HG02981 (cell line): Measurements from ENCODE around the gene ZNF438.
"Not testable (repeated sequence)": the region's sequence is repeated elsewhere in the genome, so short reads cannot be mapped to it uniquely, and the experiment has no call there.

Experiments used
- ATAC-seq: cut with Tn5 transposase; IDR thresholded peaks from one replicate; pipeline ENCODE4 v1.9.1; 2021; ENCODE audit warnings: mild to moderate bottlenecking, moderate library complexity; ENCODE audit not compliant: unreplicated experiment

ZNF438 gene

DNA sequence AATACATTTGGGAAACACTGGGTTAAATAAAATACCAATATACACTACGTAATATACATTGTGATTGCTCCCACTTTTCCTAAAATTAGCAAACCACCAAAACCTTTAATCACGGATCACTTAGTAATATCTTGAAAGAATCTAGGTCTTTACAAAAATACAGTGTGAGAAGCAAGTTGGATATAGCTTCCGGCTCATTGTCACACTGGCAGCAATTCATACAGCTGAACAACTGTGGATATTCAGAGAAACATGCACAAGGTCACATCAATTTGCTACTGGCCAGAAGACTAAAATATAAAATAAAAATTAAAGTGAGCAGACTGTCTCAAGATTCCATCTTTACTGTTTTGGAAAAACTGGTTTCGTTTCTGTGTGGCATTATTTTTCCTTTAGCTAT, 69.1 kb downstream of the ZNF438 start:
- ATAC-seq: no peak

DNA sequence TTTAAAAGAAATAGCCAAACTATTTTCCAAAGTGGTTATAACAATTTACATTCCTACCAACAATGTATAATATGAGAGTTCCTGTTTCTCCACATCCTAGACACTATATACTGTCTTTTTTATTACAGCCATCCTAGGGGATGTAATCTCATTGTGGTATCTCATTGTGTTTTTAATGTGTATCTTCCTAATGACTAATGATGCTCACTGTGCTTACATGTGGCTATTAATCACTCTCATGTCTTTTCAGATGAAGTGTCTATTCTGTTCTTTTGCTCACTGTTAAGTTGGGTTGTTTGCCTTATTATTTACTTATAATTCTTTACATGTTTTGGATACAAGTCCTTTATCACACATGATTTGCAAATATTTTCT, 71.8 kb downstream of the ZNF438 start:
- no peak for ATAC-seq

GRCh38 chr10:30949218-30949617, 82.4 kb downstream of the ZNF438 start:
- not testable (repeated sequence) for ATAC-seq

- ATAC-seq: no peak
Observed at GRCh38 chr10:30944005-30944404, 87.7 kb downstream of the ZNF438 start.

GRCh38 chr10:30943451-30943850, 88.2 kb downstream of the ZNF438 start:
- ATAC-seq: no peak

GRCh38 chr10:30940256-30940655, 91.4 kb downstream of the ZNF438 start:
- ATAC-seq: no peak

DNA sequence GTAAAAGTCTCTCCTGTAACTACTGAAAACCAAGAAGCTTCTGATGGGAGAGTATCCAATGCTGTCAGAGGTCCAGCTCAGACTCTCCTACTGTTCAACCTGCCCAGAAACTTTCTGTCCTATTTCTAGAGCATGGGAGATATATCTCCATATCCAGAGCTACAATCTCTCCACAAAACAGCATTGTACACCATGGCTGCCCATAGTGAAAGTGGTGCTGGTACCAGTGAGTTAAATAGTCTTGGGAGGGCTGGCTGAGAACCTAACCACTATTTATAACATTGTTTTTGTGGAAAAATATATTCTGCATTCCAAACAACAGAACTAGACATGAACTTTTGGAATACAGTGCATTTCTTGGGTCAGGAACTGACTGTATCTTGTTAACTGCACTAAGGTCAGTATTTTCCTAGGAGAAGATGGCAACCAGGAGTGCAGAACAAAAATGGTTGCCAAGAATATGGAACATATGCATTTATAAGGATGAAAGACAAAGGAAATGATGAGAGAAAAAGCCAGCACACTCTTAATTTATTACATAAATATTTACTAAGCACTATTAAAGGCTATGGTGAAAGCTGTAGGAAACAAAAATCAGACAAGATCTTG, 91.9 kb downstream of the ZNF438 start:
- ATAC-seq: no peak

- no peak for ATAC-seq
Observed at GRCh38 chr10:30935078-30935477, 96.6 kb downstream of the ZNF438 start.

GRCh38 chr10:30931094-30931493, 100.6 kb downstream of the ZNF438 start:
- ATAC-seq: no peak

DNA sequence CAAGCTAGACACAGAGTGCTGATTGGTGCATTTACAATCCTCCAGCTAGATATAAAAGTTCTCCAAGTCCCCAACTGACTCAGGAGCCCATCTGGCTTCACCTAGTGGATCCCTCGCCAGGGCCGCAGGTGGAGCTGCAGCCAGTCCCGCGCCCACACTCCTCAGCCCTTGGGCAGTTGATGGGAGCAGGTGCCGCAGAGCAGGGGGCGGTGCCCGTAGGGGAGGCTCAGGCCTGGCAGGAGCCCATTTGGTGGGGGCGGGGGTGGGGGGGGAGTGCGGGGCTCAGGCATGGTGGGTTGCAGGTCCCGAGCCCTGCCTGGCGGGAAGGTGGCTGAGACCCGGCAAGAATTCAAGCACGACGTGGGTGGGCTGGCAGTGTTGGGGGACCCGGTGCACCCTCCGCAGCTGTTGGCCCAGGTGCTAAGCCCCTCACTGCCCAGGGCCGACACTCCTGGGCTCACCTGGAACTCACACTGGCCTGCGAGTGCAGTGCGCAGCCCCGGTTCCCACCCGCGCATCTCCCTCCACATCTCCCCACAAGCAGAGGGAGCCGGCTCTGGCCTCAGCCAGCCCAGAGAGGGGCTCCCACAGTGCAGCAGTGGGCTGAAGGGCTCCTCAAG, 101.7 kb downstream of the ZNF438 start:
- ATAC-seq: no peak

DNA sequence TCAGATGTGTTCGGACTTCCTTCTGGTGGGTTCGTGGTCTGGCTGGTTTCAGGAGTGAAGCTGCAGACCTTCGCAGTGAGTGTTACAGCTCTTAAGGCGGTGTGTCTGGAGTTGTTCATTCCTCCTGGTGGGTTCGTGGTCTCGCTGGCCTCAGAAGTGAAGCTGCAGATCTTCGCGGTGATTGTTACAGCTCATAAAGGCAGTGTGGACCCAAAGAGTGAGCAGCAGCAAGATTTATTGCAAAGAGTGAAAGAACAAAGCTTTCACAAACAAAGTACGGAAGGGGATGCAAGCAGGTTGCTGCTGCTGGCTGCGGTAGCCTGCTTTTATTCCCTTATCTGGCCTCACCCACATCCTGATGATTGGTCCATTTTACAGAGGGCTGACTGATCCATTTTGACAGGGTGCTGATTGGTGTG, 102.3 kb downstream of the ZNF438 start:
- ATAC-seq: not testable (repeated sequence)

DNA sequence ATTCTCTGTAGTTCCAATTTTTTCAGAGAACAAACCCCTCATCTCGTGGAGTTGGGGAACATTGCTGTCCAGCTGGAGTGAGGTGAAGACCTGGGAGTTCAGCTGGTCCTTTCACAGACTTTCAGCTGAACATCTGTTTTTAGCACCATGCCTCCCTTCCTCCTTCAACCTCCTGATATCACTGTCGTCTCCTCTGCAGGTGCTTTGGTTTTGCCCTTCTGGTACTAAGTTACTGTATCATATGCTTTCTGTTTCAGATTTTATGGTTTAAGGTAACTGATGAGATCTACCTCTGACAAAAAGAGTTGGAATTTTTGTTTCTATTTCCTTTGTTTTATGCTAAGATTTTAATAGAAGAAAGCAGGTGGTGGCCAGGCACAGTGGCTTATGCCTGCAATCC, 102.9 kb downstream of the ZNF438 start:
- ATAC-seq: peak; percentile 73

DNA sequence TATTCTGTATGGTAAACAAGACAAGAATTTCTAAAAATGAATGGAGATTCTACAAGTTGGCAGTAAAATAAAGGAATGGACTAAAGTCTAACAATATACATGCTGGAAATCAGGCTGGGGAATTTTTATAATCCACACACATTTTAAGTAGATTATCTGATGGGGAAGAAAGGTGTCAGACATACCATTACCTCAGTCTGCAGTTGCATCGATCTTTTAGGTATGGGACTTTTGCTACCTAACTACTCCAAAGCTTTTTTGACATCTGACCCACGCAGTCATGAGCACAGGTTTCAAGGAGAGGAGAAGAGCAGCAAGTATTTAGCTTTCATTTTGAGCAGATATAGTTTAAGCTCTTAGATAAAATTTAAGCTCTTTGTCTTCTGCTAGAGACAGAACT, 113.0 kb downstream of the ZNF438 start:
- no peak for ATAC-seq

DNA sequence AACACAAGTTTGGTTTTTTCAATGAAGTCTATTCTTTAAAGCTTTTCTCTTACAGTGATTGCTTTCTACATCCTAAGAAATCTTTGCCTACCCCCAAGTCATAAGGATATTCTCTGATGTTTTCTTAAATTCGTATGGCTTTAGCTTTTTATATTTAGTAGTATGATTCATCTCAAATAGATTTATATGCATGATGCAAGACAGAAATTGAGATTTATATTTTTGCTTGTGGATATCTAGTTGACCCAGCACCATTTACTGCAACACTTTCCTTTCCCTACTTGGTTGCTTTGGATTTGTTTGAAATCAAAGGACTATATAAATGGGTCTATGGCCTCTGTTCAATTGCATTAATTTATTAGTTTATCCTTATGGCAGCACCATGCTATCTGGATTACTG, 113.9 kb downstream of the ZNF438 start:
- ATAC-seq: no peak

- ATAC-seq: no peak
Observed at GRCh38 chr10:30917067-30917466, 114.6 kb downstream of the ZNF438 start.

DNA sequence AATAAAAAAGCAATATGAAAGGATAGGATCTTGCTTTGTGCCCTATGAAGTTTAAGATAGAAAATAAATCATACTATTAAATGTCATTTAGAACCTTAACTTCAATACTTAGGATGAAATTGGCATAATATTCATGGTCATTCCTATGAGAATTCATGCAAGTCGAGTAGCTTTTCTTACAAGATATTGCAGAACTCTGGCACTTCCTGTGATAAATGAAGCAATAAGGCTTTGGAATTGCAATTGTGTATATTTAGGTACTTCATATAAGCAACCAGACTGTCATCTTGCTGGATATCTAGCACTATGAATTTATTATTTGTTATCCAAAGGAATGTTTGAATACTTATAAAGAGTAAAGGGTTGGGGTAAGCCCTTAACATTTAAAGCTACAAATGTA, 116.5 kb downstream of the ZNF438 start:
- no peak for ATAC-seq

DNA sequence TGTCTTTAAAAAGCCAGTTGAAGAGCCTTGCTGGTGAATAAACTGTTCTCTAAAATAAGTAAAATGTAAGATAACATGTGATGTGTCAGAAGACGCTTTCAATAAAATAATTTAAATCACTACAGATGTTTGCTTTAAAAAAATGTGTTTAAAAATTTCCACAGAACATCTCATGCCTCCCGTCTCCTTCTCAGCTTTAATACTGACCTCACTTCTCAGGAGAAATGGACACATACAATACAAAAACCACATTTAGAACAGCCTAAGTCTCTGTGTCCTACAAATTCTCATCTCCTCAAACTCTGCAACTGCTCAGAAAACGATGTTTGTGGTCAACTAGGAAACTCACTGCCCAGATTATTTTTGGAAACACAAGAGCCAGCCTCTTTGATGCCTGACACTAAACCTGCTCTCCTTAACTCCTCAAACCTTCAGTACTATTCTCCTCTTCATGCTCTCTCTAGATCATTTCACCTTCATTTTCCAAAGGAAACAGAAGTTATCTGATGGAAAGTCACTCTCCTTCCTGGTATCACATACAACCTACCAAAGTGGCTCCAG, 120.3 kb downstream of the ZNF438 start:
- no peak for ATAC-seq

DNA sequence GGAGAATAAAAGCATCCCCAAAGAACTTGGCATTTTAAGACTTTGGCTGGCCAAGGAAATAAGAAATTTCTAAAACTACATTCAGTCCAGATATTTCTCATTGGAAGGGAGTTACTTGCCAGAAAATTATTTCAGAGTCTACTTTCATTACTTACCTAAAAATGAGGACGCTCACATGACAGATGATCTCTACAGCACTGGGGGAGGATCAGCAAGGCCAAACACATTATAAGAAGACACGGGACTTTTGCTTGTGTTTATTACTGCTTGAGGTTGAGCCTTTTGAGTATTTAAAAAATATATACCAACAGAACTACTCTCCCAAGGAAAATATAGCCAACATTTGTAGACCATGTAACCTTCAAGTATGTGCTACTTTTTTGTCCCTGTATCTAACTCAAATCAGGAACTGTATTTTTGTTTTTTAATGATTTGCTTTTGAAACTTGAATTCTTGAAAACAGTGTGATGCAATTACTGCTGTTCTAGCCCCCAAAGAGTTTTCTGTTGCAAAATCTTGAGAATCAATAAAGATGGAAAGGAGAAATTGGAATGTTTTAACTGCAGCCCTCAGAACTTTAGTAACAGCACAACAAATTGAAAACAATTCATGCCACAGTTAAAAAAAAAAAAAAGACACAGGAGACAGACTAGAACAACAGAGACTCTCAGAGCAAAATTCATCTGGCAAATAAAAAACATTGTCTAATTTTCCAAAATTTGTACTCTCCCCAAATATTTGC, 128.1 kb downstream of the ZNF438 start:
- no peak for ATAC-seq

- ATAC-seq: no peak
Observed at GRCh38 chr10:30902621-30903396, 128.9 kb downstream of the ZNF438 start.

DNA sequence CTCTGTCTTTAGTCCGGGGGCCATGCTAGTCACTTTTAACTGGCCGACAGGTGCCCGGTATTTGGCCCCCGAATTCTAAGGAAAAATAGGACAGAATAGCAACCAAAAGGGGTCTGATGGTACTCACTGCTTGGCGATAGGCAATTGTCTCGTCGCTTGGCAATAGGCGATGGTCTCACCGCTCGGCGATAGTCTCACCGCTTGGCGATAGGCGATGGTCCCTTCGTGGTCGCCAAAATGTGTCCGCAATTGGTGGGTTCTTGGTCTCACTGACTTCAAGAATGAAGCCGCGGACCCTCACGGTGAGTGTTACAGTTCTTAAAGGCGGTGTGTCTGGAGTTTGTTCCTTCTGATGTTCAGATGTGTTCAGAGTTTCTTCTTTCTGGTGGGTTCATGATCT, 130.2 kb downstream of the ZNF438 start:
- not testable (repeated sequence) for ATAC-seq

DNA sequence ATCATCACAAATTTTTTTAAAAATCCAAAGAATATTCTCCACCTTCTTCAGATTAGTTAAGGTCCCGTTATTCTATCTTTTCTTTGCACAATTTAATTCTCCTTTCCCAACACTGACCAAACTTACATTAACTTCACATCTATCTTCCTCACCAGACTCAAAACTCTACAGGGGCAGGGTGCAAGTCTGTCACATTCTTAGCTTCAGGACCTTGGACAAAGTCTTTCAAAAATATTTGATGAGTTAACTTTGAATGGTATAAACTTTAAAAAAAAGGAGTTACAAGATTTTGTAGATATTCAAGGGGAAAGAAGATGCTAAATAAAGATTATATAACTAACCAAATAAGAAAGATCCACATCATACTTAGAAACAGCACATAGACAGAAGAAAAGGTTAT, 132.7 kb downstream of the ZNF438 start:
- ATAC-seq: no peak
